ENCODE measurements around the gene CLTCL1.

DNA sequence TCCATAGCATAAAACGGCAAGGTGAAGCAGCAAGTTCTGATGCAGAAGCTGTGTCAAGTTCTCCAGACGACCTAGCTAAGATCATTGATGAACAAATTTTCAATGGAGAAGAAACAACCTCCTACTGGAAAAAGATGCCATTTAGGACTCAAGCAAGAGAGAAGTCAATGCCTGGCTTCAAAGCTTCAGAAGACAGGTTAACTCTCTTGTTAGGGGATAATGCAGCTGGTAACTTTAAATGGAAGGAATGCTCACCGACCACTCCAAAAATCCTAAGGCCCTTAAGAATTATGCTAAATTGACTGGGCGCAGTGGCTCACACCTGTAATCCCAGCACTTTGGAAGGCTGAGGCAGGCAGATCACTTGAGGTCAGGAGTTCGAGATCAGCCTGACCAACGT, 31.3 kb downstream of the CLTCL1 start:
- no peak for TF ChIP-seq POLR2AphosphoS5 (IDR thresholded peaks at IDR 0.05; ENCODE audit: low read depth, low read length)
- no peak for TF ChIP-seq POLR2A (IDR thresholded peaks at IDR 0.05; ENCODE audit: low read depth, low read length)
- TF ChIP-seq TAF1 (IDR thresholded peaks at IDR 0.05; ENCODE audit: borderline replicate concordance, low read depth, low read length) = no peak

All from GM12892 (cell line).